ENCODE results near the gene GPALPP1. TPM values are rescaled to one million over a fixed set of nuclear protein-coding genes. Genes with fewer than 3 reads are reported as not detected.
"Not testable (repeated sequence)": the region's sequence is repeated elsewhere in the genome, so short reads cannot be mapped to it uniquely, and the experiment has no call there.

GPALPP1 gene
- total and polyA plus RNA-seq, 2 donors (not counting 1 experiment from before 2014, with no cell fraction given): 21.7 to 37.7 TPM

GRCh38 chr13:45055902-45056648 lies 66.7 kb downstream of the GPALPP1 start:
- Histone ChIP-seq H3K9me3 (ENCODE audit: control insufficient read depth, insufficient read depth, low read depth, low read length) (no peaks in the 10 kb centered on the region), H4K20me1 (ENCODE audit: control insufficient read depth, extremely low read depth, insufficient read depth, low read length) (no peaks in the 10 kb centered on the region), H2AFZ (ENCODE audit: low read length) (peak overlapping the region; percentile 69), H3K9ac (ENCODE audit: insufficient read depth, low read length) (no peak overlapping the region), H3K4me2 (ENCODE audit: extremely low read depth, insufficient read depth, low read length) (peak overlapping the region; percentile 78), H3K27me3 (ENCODE audit: control insufficient read depth, insufficient read depth, low read length) (no peaks in the 10 kb centered on the region), H3K4me3 (replicated peaks in 1 of 4; ENCODE audit: control extremely low read depth in 1 of 4, insufficient read depth in 1 of 4, low read depth in 3 of 4, low read length in 4 of 4) (peak overlapping the region in 2 of 4 experiments; percentile 16 to 41), H3K79me2 (ENCODE audit: control insufficient read depth, insufficient read depth, low read length) (no peaks in the 10 kb centered on the region), H3K27ac (ENCODE audit: insufficient read depth, low read length) (peak overlapping the region; percentile 63), H3K4me1 (ENCODE audit: control insufficient read depth, extremely low read depth, insufficient read depth, low read length) (peaks cover 9% of the 10 kb centered on the region), H3K36me3 (ENCODE audit: control insufficient read depth, insufficient read depth, low read length) (no peaks in the 10 kb centered on the region)
- peak; percentile 72 to 88 for DNase-seq (ENCODE audit: low read depth in 2 of 2)
- TF ChIP-seq CTCF (conservative IDR thresholded peaks at IDR 0.05 in 1 of 2, IDR thresholded peaks at IDR 0.05 in 1 of 2; ENCODE audit: low read depth in 1 of 2, low read length in 2 of 2) (no peak), EZH2 (IDR thresholded peaks at IDR 0.05; ENCODE audit: low read length, missing control alignments) (no peak)

- Histone ChIP-seq H3K4me2 (ENCODE audit: extremely low read depth, insufficient read depth, low read length) (no peak overlapping the region), H3K9ac (ENCODE audit: insufficient read depth, low read length) (no peak overlapping the region), H3K4me1 (ENCODE audit: control insufficient read depth, extremely low read depth, insufficient read depth, low read length) (peaks cover 9% of the 10 kb centered on the region), H3K79me2 (ENCODE audit: control insufficient read depth, insufficient read depth, low read length) (no peaks in the 10 kb centered on the region), H3K36me3 (ENCODE audit: control insufficient read depth, insufficient read depth, low read length) (no peaks in the 10 kb centered on the region), H3K27me3 (ENCODE audit: control insufficient read depth, insufficient read depth, low read length) (no peaks in the 10 kb centered on the region), H3K27ac (ENCODE audit: insufficient read depth, low read length) (no peak overlapping the region), H3K4me3 (replicated peaks in 1 of 4; ENCODE audit: control extremely low read depth in 1 of 4, insufficient read depth in 1 of 4, low read depth in 3 of 4, low read length in 4 of 4) (no peak overlapping the region), H2AFZ (ENCODE audit: low read length) (no peak overlapping the region), H4K20me1 (ENCODE audit: control insufficient read depth, extremely low read depth, insufficient read depth, low read length) (no peaks in the 10 kb centered on the region), H3K9me3 (ENCODE audit: control insufficient read depth, insufficient read depth, low read depth, low read length) (no peaks in the 10 kb centered on the region)
- no peak for DNase-seq (ENCODE audit: low read depth in 2 of 2)
- TF ChIP-seq CTCF (conservative IDR thresholded peaks at IDR 0.05 in 1 of 2, IDR thresholded peaks at IDR 0.05 in 1 of 2; ENCODE audit: low read depth in 1 of 2, low read length in 2 of 2) (no peak), EZH2 (IDR thresholded peaks at IDR 0.05; ENCODE audit: low read length, missing control alignments) (no peak)
These were observed 70.7 kb downstream of the GPALPP1 start for GRCh38 chr13:45060062-45060461.

- H3K36me3 ChIP-seq (ENCODE audit: control insufficient read depth, insufficient read depth, low read length): no peaks in the 10 kb centered on the region
- TF ChIP-seq EZH2 (IDR thresholded peaks at IDR 0.05; ENCODE audit: low read length, missing control alignments) (no peak), CTCF (conservative IDR thresholded peaks at IDR 0.05 in 1 of 2, IDR thresholded peaks at IDR 0.05 in 1 of 2; ENCODE audit: low read depth in 1 of 2, low read length in 2 of 2) (no peak)
- no peak overlapping the region for H3K4me2 ChIP-seq (ENCODE audit: extremely low read depth, insufficient read depth, low read length)
- no peaks in the 10 kb centered on the region for H4K20me1 ChIP-seq (ENCODE audit: control insufficient read depth, extremely low read depth, insufficient read depth, low read length)
- no peaks in the 10 kb centered on the region for H3K79me2 ChIP-seq (ENCODE audit: control insufficient read depth, insufficient read depth, low read length)
- no peak overlapping the region for H2AFZ ChIP-seq (ENCODE audit: low read length)
- H3K4me3 ChIP-seq (replicated peaks in 1 of 4; ENCODE audit: control extremely low read depth in 1 of 4, insufficient read depth in 1 of 4, low read depth in 3 of 4, low read length in 4 of 4): no peak overlapping the region
- H3K27me3 ChIP-seq (ENCODE audit: control insufficient read depth, insufficient read depth, low read length): no peaks in the 10 kb centered on the region
- H3K27ac ChIP-seq (ENCODE audit: insufficient read depth, low read length): no peak overlapping the region
- no peaks in the 10 kb centered on the region for H3K9me3 ChIP-seq (ENCODE audit: control insufficient read depth, insufficient read depth, low read depth, low read length)
- DNase-seq (ENCODE audit: low read depth in 2 of 2): peak; percentile 69 to 88
- H3K4me1 ChIP-seq (ENCODE audit: control insufficient read depth, extremely low read depth, insufficient read depth, low read length): no peaks in the 10 kb centered on the region
- H3K9ac ChIP-seq (ENCODE audit: insufficient read depth, low read length): no peak overlapping the region
These were observed 74.0 kb downstream of the GPALPP1 start for GRCh38 chr13:45063261-45063860.

- not testable (repeated sequence) for H2AFZ ChIP-seq (ENCODE audit: low read length); H3K36me3 ChIP-seq (ENCODE audit: control insufficient read depth, insufficient read depth, low read length); H3K4me2 ChIP-seq (ENCODE audit: extremely low read depth, insufficient read depth, low read length); H3K79me2 ChIP-seq (ENCODE audit: control insufficient read depth, insufficient read depth, low read length); H3K4me3 ChIP-seq (replicated peaks in 1 of 4; ENCODE audit: control extremely low read depth in 1 of 4, insufficient read depth in 1 of 4, low read depth in 3 of 4, low read length in 4 of 4); DNase-seq (ENCODE audit: low read depth in 2 of 2); H4K20me1 ChIP-seq (ENCODE audit: control insufficient read depth, extremely low read depth, insufficient read depth, low read length); H3K9ac ChIP-seq (ENCODE audit: insufficient read depth, low read length); H3K4me1 ChIP-seq (ENCODE audit: control insufficient read depth, extremely low read depth, insufficient read depth, low read length); H3K27me3 ChIP-seq (ENCODE audit: control insufficient read depth, insufficient read depth, low read length); H3K9me3 ChIP-seq (ENCODE audit: control insufficient read depth, insufficient read depth, low read depth, low read length); H3K27ac ChIP-seq (ENCODE audit: insufficient read depth, low read length)
These were observed 74.6 kb downstream of the GPALPP1 start for GRCh38 chr13:45063889-45064288.

All from fibroblast of lung (primary cell).